Naive thymus-derived CD8-positive, alpha-beta T cell (primary cell): ENCODE results near the gene BCAP31. TPM values are rescaled to one million over a fixed set of nuclear protein-coding genes. Genes with fewer than 3 reads are reported as not detected.
A peak's percentile ranks its signal among the peaks of the same experiment; 100 is the strongest.
"Not testable (repeated sequence)": the region's sequence is repeated elsewhere in the genome, so short reads cannot be mapped to it uniquely, and the experiment has no call there.

Experiments used
- ATAC-seq, 2 donors: fragments of 150-1000 bp; cut with Tn5 transposase in 1 of 2; sonication (Bioruptor Pico), chemical (Tn5 transposase) in 1 of 2; 1 replicate in 1 of 2; 2 replicates in 1 of 2; pipeline ENCODE4 v1.10.0; 2021; ENCODE audit warnings: mild to moderate bottlenecking in 2 of 2, moderate library complexity in 2 of 2
- POLR2A ChIA-PET: fragments of 350-600 bp; sonication (Branson Sonifier 250); formaldehyde crosslinking; loops from one replicate; lab custom pipeline; 2021; ENCODE audit warnings: antibody characterized with exemption; lab: Charles Lee
- DNase-seq, 10 donors: peaks; one replicate each; pipeline versions ENCODE4 v3.0.0 to v3.0.0-alpha.2; 2020 to 2022
- H3K27ac Mint-ChIP-seq, 10 donors: one replicate each; pipeline ENCODE4 v1.8.0; 2020 to 2022; ENCODE audit warnings: mild to moderate bottlenecking in 10 of 10, mixed read lengths in 10 of 10, moderate library complexity in 4 of 10, inconsistent platforms in 1 of 10
- H3K27me3 Mint-ChIP-seq, 5 donors: one replicate each; pipeline ENCODE4 v1.8.0; 2021 to 2022; ENCODE audit warnings: mixed read lengths in 5 of 5
- H3K36me3 Mint-ChIP-seq, 3 donors: one replicate each; pipeline ENCODE4 v1.8.0; 2020 to 2022; ENCODE audit warnings: mixed read lengths in 3 of 3, mild to moderate bottlenecking in 2 of 3, inconsistent platforms in 1 of 3
- H3K4me1 Mint-ChIP-seq, 4 donors: one replicate each; pipeline ENCODE4 v1.8.0; 2021 to 2022; ENCODE audit warnings: mixed read lengths in 4 of 4
- H3K4me3 Mint-ChIP-seq, 10 donors: one replicate each; pipeline ENCODE4 v1.8.0; 2020 to 2022; ENCODE audit warnings: mild to moderate bottlenecking in 10 of 10, mixed read lengths in 10 of 10, moderate library complexity in 6 of 10, inconsistent platforms in 1 of 10
- H3K9me3 Mint-ChIP-seq, 9 donors: one replicate each; pipeline ENCODE4 v1.8.0; 2020 to 2022; ENCODE audit warnings: mixed read lengths in 9 of 9, mild to moderate bottlenecking in 3 of 9, inconsistent platforms in 1 of 9, moderate library complexity in 1 of 9
- polyA plus RNA-seq, 3 donors: library from polyadenylated mRNA; unstranded; fragments of 300-500 nt; fragmentation: Illumina TruSeq; gene quantifications; one replicate each; pipeline ENCODE4 v1.2.3, GENCODE V29; 2021
- total RNA-seq, 8 experiments: library from RNA in 2 of 8; stranded (reverse) in 2 of 8; gene quantifications; one replicate each; pipeline ENCODE4 v1.2.3 and lab custom pipeline; 2021 to 2026

The BCAP31 gene
- total and polyA plus RNA-seq, 5 experiments from 2014 or later: 108 to 328 (median 298) TPM

DNA sequence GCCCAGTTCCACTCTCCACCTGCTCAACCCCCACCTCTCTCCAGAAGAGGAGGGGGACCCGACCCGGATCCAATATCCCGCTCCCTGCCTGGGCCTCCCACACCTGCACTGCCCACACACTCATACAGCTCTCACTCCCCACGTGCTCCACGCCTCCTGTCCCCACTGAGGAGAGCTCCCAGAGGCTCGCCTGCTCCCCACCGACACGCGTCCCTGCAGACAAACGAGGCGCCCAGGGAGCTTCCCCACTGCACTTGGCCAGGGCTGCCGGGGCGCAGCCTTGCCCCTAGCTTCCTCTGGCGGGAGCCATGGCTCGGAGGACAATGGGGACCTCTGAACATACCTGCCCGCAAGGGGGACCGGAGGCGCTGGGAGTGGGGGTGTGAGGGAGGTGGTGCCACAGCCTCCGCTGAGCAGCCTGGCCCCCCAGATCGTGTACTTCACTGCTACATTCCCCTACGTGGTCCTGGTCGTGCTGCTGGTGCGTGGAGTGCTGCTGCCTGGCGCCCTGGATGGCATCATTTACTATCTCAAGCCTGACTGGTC is 31.5 kb downstream of the BCAP31 start:
- H3K27me3 Mint-ChIP-seq: peaks cover 0 to 3% (median 0%) of the 10 kb centered on the region in 5 donors
- no peaks in the 10 kb centered on the region for H3K4me1 Mint-ChIP-seq
- H3K4me3 Mint-ChIP-seq: no peak overlapping the region
- POLR2A ChIA-PET: no interaction called here
- DNase-seq: no peak
- H3K9me3 Mint-ChIP-seq: no peaks in the 10 kb centered on the region
- ATAC-seq: no peak
- H3K36me3 Mint-ChIP-seq: peaks cover 0 to 20% (median 0%) of the 10 kb centered on the region in 3 donors
- no peak overlapping the region for H3K27ac Mint-ChIP-seq

DNA sequence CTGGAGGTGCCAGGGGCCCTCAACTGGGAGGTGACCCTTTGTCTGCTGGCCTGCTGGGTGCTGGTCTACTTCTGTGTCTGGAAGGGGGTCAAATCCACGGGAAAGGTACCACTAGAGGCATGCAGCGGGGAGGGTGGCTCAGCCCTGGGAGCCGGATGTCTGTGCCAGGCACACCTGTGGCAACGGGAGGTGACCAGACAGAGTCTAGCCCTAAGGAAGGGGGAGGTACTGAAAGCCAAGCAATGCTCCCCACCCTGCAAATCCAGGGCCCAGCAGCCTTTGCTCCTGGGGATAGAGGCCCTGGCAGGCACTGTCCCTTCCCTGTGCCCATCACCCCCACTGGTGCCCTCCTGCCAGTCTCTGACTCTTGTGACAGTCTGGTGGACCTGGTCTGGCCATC is 32.2 kb downstream of the BCAP31 start:
- POLR2A ChIA-PET: no interaction called here

DNA sequence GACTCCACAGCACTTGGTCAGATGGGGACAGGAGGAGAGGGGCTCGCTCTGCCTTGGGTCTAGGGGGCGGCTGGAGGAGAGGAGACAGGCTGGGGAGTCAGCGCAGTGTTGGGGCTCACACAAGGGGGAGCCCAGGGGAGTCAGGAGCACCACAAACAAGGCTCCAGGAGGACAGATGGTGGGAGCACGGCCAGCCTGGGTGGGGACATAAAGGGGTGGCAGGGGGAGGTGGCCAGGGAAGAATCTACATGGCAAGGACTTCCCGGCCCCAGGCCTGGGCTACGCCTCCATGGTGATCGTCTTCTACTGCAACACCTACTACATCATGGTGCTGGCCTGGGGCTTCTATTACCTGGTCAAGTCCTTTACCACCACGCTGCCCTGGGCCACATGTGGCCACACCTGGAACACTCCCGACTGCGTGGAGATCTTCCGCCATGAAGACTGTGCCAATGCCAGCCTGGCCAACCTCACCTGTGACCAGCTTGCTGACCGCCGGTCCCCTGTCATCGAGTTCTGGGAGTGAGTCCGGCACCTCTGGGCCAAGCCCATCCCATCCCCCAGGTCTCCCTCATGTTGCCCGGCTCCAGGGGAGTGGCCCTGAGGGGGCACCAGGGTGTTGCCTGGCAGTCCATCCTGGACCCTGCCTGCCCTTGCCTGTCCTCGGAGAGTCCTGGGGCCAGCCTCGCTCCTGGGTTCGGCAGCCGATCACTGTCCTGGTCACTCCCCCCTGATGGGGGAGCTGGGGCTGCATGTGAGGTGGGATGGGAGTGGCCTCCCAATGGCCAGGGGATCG is 33.0 kb downstream of the BCAP31 start:
- H3K4me1 Mint-ChIP-seq, POLR2A ChIA-PET, H3K9me3 Mint-ChIP-seq, H3K36me3 Mint-ChIP-seq, H3K27me3 Mint-ChIP-seq, ATAC-seq, H3K27ac Mint-ChIP-seq: not testable (repeated sequence)
- peak overlapping the region in 1 of 10 donors; percentile 41 for H3K4me3 Mint-ChIP-seq
- DNase-seq: peak in 1 of 10 donors; percentile 35

More for the DNA sequence above, 32.2 kb downstream of the BCAP31 start:
- peak overlapping the region in 1 of 10 donors; percentile 14 for H3K4me3 Mint-ChIP-seq
- no peak for DNase-seq
- ATAC-seq: no peak
- H3K4me1 Mint-ChIP-seq: peaks cover 0 to 6% (median 0%) of the 10 kb centered on the region in 4 donors
- H3K27me3 Mint-ChIP-seq: peaks cover 0 to 3% (median 0%) of the 10 kb centered on the region in 5 donors
- no peak overlapping the region for H3K27ac Mint-ChIP-seq
- H3K9me3 Mint-ChIP-seq: no peaks in the 10 kb centered on the region
- H3K36me3 Mint-ChIP-seq: peaks cover 0 to 13% (median 0%) of the 10 kb centered on the region in 3 donors

DNA sequence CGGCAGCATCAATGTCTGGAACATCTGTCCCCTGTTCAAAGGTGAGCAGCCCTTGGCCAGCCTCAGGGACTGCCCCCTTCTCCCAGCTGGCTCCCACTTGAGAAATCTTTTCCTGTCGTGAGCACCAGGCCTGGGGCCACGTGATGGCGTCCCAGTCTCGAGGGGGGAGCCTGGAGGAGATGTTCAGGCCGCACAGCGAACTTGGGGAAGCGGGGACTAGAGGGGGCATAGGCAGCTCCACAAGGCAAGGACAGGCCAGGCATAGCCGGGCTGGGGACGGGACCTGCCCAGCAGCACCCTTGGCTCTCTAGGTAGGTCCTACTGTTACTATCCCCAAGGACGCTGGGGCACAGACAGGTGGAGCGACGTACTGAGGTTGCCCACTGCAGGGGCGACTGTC is 33.7 kb downstream of the BCAP31 start:
- Mint-ChIP-seq H3K4me1 (peaks cover 0 to 6% (median 0%) of the 10 kb centered on the region in 4 donors), H3K27ac (no peak overlapping the region), H3K36me3 (no peaks in the 10 kb centered on the region), H3K27me3 (peaks cover 0 to 12% (median 4%) of the 10 kb centered on the region in 5 donors), H3K4me3 (peak overlapping the region in 1 of 10 donors; percentile 70), H3K9me3 (no peaks in the 10 kb centered on the region)
- ATAC-seq (no peak), DNase-seq (peak in 1 of 10 donors; percentile 11)
- POLR2A ChIA-PET: no interaction called here

DNA sequence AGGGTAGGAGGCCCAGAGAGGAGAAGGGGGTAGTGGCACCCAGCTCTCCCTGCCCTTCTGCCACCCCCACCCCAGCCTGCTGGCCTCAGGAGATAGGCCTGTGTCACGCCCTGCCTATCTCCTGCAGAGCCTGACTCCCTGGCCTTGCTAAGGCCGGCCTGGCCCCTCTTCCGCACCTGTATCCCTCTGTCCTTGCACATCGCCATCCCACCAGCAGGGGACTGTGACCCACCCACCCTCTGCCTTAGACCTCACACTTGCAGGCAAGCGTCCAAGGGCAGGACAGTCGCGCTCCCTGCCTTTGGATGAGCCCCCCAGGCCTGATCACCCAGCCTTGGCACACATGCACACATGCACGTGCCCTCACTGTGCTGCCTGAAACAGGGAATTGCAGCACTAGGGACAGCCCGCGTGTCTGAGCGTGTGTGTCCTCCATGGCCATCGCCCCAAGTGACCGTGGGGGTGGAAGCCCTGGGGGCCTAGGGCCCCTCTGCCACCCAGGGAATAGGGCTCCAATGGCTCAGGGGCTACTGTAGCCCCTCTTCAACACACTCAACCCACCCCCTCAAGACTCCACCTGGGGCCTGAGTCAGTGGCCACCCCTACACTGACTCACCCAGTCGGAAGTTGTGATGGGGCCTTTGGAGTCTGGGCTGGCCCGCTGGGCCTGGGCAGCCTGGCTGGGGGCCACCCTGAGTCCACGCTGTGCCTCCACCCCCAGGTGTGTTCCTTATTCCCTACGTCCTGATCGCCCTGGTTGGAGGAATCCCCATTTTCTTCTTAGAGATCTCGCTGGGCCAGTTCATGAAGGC is 34.3 kb downstream of the BCAP31 start:
- H3K4me1 Mint-ChIP-seq: peaks cover 0 to 6% (median 0%) of the 10 kb centered on the region in 4 donors
- ATAC-seq (no peak), DNase-seq (peak in 1 of 10 donors; percentile 15)
- H3K4me3 Mint-ChIP-seq: peak overlapping the region in 5 of 10 donors; percentile 23 to 70 (median 50)
- no peaks in the 10 kb centered on the region for H3K9me3 Mint-ChIP-seq
- H3K36me3 Mint-ChIP-seq: no peaks in the 10 kb centered on the region
- H3K27me3 Mint-ChIP-seq: peaks cover 0 to 12% (median 4%) of the 10 kb centered on the region in 5 donors
- POLR2A ChIA-PET: no interaction called here
- no peak overlapping the region for H3K27ac Mint-ChIP-seq

DNA sequence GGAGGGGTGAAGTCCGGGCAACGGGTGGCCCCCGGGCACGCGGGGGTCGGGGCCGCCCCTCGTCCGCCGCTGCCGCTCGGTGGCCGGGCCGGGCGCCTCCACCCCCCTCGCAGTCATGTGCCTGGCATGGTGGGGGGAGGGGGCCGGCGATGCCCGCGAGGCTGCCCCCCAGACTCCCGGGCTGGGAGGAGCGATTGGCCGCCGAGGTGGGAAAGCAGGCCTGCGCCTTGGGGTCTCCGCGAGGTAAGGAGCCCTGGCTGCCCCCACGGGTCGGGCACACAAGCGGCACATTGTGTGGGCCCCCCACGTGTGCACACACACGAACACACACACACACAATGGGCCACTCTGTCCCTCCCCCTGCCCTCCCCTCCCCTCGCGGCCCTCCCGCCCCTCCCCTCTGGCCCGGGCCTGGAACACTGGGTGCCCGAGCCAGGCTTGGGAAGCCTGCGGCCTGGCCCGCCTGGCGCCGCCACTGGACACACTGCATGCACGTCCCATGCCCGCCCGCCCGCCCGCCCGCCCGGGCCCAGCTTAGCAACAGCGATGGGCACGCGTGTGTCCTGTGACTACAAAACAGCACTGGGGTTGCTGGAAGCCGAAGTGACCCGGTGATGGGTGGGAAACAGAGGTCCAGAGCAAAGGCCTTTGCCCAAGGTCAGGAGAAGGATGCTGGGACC is 35.1 kb downstream of the BCAP31 start:
- peaks cover 0 to 12% (median 4%) of the 10 kb centered on the region in 5 donors for H3K27me3 Mint-ChIP-seq
- DNase-seq (peak in 1 of 10 donors; percentile 14), ATAC-seq (no peak)
- no peak overlapping the region for H3K27ac Mint-ChIP-seq
- no peaks in the 10 kb centered on the region for H3K36me3 Mint-ChIP-seq
- no peaks in the 10 kb centered on the region for H3K9me3 Mint-ChIP-seq
- POLR2A ChIA-PET: no interaction called here
- peaks cover 0 to 6% (median 0%) of the 10 kb centered on the region in 4 donors for H3K4me1 Mint-ChIP-seq
- H3K4me3 Mint-ChIP-seq: peak overlapping the region in 1 of 10 donors; percentile 34

DNA sequence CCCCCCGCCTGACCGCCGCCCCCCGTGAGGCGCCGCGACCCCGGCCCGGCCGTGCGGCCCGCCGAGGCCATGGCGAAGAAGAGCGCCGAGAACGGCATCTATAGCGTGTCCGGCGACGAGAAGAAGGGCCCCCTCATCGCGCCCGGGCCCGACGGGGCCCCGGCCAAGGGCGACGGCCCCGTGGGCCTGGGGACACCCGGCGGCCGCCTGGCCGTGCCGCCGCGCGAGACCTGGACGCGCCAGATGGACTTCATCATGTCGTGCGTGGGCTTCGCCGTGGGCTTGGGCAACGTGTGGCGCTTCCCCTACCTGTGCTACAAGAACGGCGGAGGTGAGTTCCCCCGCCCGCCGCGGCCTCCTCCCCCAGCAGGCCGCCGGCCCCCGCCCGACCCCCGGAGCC is 35.7 kb downstream of the BCAP31 start:
- DNase-seq (no peak), ATAC-seq (no peak)
- POLR2A ChIA-PET: no interaction called here
- peaks cover 0 to 12% (median 4%) of the 10 kb centered on the region in 5 donors for H3K27me3 Mint-ChIP-seq
- H3K36me3 Mint-ChIP-seq: no peaks in the 10 kb centered on the region
- peaks cover 0 to 3% (median 0%) of the 10 kb centered on the region in 9 donors for H3K9me3 Mint-ChIP-seq
- H3K27ac Mint-ChIP-seq: no peak overlapping the region
- H3K4me3 Mint-ChIP-seq: no peak overlapping the region
- peaks cover 0 to 6% (median 0%) of the 10 kb centered on the region in 4 donors for H3K4me1 Mint-ChIP-seq

DNA sequence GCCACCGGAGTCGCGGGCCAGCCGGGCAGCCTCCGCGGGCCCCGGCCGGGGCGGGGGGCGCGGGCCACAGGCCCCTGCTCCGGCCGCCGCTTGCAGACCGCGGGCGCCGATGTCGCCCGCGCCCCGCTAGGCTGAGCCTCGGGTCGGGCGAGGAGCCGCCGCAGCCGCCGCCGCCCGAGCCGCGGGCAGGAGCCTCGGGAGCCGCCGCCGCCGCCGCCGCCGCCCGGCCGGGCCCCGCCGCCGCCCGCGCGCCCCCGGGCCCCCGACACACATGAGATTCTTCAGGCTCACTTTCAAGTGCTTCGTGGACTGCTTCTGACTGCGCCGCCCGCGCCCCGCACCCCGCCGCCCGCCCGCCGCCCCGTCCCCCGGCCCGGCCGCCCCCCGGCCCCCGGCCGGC is 36.1 kb downstream of the BCAP31 start:
- no peak for DNase-seq
- peaks cover 0 to 6% (median 0%) of the 10 kb centered on the region in 4 donors for H3K4me1 Mint-ChIP-seq
- no peaks in the 10 kb centered on the region for H3K36me3 Mint-ChIP-seq
- H3K4me3 Mint-ChIP-seq: no peak overlapping the region
- POLR2A ChIA-PET: no interaction called here
- peak; percentile 39 to 56 for ATAC-seq
- H3K27me3 Mint-ChIP-seq: peaks cover 0 to 12% (median 4%) of the 10 kb centered on the region in 5 donors
- peaks cover 0 to 5% (median 0%) of the 10 kb centered on the region in 9 donors for H3K9me3 Mint-ChIP-seq
- no peak overlapping the region for H3K27ac Mint-ChIP-seq

DNA sequence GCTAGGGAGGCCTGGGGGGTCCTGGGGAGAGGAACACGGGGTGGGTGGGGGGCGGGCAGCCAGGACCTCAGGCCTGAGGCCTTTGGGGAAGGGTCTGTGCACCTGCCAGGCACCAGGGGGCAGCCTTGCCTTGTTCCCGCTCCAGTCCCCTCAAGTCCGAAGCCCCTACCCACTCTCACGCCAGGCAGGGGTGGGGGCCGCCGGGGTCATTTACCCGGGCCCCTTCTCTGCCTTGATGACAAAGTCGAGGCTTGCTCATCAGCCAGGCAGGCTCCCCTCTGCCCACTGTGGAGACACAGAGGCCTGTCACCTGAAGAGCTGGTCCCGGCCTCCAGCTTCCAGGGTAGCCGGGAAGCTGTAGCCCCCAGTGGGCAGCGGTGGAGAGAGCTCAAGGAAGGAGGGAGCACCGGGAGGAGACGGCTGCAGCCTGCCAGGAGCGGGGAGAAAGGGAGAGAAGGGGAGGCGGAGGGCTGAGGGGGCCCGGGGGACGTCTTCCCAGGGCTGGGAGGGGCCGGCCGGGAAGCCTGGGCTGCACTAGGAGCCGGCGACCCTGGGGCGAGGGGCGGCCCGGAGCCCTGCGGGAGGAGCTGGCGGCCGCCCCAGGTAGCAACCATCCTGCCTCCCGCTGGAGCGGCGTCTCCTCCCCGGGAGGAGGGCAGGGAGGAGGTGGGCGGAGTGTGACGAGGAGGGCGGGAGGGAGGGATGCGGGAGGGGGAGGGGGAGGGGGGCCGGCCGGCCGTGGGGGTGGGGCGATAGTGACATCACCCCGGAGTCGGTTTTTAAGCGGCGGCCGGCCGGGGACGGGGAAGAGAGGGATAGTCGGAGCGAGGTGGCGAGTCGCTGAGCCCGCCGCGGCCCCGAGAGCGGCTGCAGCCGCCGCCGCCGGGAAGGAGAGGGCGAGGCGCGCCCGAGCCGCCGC is 36.8 kb downstream of the BCAP31 start, which contains the start of gene SLC6A8:
Gene SLC6A8 (plus strand): TSS at position 806 of the 919 bp plus-strand sequence. CDS start 649 bp downstream, outside the sequence.
- peaks cover 0 to 6% (median 0%) of the 10 kb centered on the region in 4 donors for H3K4me1 Mint-ChIP-seq
- peak within 1 kb of the TSS in 3 of 10 donors; percentile 56 to 74 (median 73) for H3K27ac Mint-ChIP-seq
- H3K27me3 Mint-ChIP-seq: peaks cover 0 to 12% (median 4%) of the 10 kb centered on the region in 5 donors
- DNase-seq (peak in 4 of 10 donors; percentile 15 to 56 (median 23)), ATAC-seq (peak; percentile 46 to 54)
- H3K36me3 Mint-ChIP-seq: no peaks in the 10 kb centered on the region
- peaks cover 0 to 5% (median 0%) of the 10 kb centered on the region in 9 donors for H3K9me3 Mint-ChIP-seq
- H3K4me3 Mint-ChIP-seq: peak within 1 kb of the TSS; percentile 62 to 90 (median 74)
- POLR2A ChIA-PET: interaction anchor here (0.6 kb wide), 2 partner anchors 33 to 746 kb away, joined by 3 read pairs; no protein-coding TSS in a partner anchor

DNA sequence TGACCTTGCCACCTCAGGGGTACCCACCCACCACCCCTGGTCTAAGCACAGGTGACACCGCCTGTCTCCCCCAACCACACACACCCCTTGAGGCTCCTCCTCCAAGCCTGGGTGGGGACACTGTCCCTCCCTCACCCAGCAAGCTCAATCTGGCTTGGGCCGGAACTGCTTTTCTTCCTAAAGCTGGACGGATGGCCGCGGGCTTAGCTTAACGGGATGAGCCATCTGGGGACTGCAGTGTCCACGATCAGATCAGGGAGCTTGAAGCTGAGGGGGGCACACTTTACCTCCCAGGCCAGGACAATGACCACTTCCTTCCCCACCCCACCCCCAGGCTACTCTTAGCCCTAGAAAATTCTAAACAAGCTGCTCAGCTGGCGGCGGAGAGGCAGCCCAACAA is 37.5 kb downstream of the BCAP31 start:
- ATAC-seq (no peak), DNase-seq (no peak)
- Mint-ChIP-seq H3K27me3 (peaks cover 0 to 12% (median 4%) of the 10 kb centered on the region in 5 donors), H3K9me3 (peaks cover 0 to 5% (median 0%) of the 10 kb centered on the region in 9 donors), H3K4me1 (peaks cover 0 to 6% (median 0%) of the 10 kb centered on the region in 4 donors), H3K27ac (peak overlapping the region in 1 of 10 donors; percentile 33), H3K36me3 (no peaks in the 10 kb centered on the region), H3K4me3 (peak overlapping the region in 6 of 10 donors; percentile 19 to 79 (median 42))
- POLR2A ChIA-PET: interaction anchor here (0.6 kb wide), 1 partner anchor 745 kb away, joined by 3 read pairs; no protein-coding TSS in a partner anchor
